Activated naive CD4-positive, alpha-beta T cell treated with anti-CD3 and anti-CD28 coated beads, Interleukin-2, amount 50 U/mL, for 16 hours (primary cell): ENCODE data around the gene MTCL1.

Experiments
- DNase-seq: peaks from one replicate; pipeline ENCODE4 v3.0.0-alpha.2; 2020

Gene MTCL1

GRCh38 chr18:8688216-8688800, 17.0 kb upstream of the MTCL1 start:
- DNase-seq = no peak

- no peak for DNase-seq
Measured at GRCh38 chr18:8688816-8689215, 16.5 kb upstream of the MTCL1 start.

- DNase-seq = no peak
Measured at GRCh38 chr18:8689517-8689916, 15.8 kb upstream of the MTCL1 start.

DNA sequence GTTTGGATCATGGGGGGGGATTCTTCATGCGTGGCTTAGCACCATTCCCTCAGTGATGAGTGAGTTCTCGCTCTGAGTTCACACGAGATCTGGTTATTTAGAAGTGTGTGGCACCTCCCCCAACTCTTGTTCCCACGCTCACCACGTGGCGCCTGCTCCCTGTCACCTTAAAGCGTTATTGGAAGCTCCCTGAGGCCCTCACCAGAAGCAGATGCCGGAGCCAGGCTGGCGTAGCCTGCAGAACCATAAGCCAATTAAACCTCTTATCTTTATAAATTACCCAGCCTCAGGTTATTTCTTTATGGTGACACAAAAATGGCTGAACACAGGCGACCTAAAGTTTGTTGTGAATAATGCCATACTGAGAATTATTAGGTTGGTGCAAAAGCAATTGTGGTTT, 10.5 kb upstream of the MTCL1 start:
- DNase-seq = no peak

DNA sequence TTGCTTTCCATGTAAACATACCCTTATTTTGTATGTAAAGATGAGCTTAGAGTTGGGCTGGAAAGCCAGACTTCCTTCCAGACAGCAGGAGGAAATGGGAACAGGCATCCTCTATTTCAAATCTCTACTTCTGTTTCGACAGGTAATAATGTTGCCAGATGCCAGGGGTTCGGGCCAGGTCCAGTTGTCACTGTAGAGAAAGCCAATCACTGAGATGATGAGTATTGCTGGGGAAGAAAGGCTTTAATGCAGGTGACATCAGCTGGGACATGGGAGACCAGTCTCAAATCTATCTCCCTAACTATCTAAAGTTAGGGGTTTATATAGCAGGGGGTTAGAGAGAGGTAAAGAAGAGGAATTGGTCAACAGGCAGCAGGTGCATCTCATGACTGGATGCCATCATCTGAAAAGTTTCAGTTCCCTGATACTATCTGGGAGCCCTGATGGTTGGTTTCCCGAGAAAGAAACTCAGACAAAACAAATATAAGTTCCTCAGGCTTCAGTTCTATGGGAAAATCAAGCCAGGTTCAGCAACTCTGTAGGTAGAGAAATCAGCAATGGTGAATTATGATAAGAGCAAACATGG, 9.3 kb upstream of the MTCL1 start:
- DNase-seq = no peak

GRCh38 chr18:8696749-8697211, 8.6 kb upstream of the MTCL1 start:
- DNase-seq = peak; percentile 71

DNA sequence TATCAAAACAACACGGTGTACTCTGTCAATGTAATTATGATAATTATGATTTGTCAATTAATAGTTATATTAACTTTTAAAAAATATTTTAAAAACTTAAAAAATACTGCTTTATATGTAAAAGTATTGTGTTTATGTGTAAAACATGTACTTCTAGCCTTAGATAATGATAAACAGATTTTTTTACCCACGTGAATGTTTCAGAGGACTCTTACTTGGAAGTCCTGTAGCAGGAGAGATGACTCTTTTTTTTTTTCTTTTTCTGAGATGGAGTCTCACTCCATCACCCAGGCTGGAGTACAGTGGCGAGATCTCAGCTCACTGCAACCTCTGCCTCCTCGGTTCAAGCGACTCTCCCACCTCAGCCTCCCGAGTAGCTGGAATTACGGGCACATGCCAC, 6.2 kb upstream of the MTCL1 start:
- DNase-seq = no peak

DNA sequence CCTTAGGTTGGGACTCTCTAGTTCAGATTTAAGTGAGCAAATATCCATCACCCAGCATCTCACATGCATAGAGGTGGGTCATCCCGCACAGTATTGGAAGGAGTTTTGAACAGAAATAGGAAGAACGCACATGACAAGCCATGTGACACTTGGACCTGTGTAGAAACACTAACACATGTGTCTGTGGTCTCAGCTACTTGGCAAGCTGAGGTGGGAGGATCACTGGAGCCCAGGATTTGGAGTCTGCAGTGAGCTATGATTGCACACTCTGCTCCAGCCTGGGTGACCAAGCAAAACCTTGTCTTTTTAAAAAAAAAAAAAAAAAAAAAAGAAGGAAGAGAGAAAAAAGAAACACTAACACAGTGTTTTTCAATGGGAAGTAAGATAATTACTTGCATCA, 5.4 kb upstream of the MTCL1 start:
- DNase-seq = no peak

DNA sequence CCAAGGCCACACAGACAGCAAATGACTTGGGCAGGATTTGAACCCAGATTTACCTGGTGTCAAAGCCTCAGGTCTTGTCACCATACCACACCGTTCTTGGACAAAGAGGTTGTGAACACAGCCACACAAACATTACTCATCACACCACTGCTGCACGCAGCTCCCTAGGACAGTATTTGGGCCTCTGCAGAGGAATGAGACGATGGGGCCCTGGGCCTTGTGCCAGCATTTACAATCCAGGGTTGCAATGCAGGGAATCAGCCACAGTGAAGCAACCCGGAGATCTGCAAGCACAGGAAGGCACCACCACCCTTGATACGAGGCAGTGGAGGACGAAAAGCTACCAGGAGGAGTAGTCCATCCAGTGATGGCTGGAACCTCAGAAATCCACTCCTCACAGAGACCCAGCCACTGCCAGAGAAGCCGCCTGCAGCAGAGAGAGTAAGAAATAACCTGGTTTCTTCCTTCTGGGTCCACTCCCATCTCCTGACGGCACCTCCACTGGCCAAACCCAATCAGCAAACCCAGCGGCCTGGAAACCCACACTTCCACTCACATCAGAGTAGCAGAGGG, 3.7 kb upstream of the MTCL1 start:
- no peak for DNase-seq

- DNase-seq = no peak
Measured at GRCh38 chr18:8702668-8703067, 2.7 kb upstream of the MTCL1 start.

- DNase-seq = no peak
Measured at GRCh38 chr18:8703092-8703709, 2.2 kb upstream of the MTCL1 start.

DNA sequence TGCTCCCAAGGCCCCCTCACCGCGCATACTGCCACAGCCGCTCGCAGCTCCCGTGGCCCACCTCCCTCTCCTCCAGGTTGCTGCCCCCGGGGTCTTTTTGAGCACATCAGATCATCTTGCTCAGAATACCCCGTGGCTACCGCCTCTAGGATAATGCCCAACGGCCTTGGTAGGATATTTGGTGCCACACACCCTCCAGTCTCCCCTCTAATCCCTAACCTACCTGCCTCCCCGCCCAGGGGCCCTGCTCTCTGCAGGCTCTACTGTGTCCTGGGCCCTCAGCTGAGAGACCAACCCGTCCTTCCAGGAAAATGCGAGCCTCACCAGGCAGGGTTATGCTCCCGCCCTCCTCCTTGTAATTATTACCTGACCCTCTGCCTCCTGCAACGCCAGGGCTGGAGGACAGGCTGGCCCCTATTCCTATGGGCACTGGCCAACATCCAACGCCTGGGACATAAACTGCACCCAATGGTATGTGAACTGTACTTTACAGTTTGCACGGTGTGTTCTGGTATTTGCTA, 1.5 kb upstream of the MTCL1 start:
- no peak for DNase-seq

DNA sequence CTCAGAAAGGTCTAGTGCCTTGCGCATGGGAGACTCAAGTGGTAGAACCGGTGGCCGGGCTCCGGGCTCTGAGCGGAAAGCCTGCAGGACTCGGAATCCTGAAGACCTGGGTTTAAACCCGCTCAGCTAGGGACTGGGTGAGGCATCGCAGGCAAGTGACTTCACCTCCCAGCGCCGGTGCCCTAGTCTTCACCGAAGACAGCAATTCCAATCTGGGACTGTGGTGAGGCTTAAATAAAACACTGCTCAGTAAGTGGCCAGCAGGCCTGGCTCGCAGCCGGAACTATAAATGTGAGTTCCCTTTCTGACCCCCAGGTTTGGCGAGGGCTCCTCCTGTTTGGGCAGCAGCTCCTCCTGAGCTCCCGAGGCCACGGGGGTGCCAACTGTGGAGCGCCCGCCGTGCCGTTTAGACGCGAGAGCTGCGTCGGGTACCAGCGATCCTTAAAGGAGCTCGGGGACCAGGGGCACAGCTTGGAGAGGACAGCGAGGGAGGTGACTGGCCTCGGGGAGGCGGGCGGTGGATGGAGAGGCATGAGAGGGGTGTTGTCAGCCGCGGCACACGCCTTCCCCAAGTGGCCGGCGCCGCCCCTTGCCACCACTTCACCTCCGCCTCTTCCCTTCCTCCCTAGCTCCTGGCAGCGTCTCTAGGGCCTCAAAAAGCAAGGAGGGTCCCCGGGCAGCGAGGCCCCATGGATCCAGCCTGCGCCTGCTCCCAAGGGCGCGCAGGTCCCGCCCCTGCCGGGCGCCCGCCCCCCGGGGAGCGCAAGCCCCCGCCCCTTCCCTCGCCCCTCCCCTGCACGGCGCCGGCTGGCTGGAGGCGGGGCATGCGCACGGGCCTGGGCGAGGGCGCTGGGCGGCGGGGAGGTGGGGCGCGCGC, 757 bp upstream of the MTCL1 start:
- peak; percentile 89 for DNase-seq

GRCh38 chr18:8705961-8706790, 820 bp downstream of the MTCL1 start:
- DNase-seq = peak; percentile 32

DNA sequence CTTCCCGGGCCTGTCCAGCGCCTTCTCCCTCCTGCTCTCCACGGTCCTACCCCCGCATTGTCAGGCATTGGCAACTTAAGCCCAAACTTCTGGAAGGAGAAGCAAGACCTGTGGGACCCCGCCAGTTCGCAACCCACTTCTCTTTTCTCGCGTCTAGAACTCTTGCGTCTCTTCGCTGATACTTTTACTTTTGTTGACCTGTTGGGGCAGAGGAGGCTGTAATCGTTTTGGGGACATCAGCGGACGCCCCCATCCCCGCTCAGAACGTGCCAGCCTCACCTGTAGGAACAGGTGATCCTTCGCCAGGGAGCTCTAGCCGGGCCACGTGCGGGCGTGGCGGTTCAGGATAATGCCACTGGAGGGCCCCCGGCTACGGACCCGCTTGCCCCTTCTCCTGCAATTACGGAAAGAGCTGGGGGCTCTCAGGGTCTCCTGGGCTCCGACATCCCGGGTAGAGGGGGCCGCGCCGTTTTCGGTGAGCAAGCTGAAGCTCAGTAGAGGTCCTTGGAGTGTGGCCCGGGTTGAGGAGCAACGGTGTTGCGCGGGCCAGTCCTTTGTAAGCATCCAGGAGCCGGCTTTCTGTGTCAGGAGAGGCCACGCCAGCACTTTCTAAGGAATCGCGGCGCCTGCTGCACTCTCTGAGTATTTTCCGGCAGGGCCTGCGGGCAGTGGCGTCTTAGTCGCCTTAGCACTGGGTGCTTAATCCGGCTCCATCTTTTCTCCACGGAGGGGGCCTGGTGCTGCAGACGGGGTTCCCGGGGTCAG, 1.6 kb downstream of the MTCL1 start:
- DNase-seq = peak; percentile 16

DNA sequence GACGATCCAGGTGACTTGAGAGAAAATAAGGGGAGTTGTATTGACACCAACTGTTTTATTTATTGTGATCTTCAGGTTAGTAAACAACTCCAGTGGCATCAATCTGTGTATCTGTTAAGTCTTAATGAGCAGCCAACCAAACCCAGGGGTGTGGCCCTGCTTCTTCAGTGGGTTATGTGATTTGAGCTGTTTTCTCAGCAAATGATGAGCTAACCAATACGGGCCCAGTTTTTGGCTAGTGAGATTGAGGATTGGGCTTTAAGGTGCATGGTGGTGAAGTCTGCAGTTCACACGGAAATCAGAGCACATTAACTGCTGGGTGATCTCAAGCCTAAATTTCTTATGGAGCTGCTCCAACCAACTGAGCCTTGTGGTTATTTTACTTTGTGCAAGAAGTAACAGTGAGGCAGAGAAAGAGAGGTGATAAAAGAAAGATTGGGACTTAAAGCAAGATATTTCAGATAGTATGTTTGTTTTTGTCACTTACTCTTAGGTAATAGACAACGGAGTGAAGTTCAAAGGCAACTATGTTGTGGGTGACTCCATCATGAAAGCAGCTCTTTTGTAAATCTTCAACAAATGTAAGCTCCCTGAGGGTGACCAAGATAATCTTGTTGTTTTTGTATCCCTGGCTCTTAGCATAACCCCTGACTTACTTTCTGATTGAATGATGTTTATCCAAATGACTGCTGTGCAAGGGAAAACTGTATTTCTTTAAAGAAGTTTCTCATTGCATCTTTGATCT, 2.4 kb downstream of the MTCL1 start:
- no peak for DNase-seq

- DNase-seq = no peak
Measured at GRCh38 chr18:8708670-8709069, 3.3 kb downstream of the MTCL1 start.

GRCh38 chr18:8709248-8710059, 4.1 kb downstream of the MTCL1 start:
- no peak for DNase-seq

DNA sequence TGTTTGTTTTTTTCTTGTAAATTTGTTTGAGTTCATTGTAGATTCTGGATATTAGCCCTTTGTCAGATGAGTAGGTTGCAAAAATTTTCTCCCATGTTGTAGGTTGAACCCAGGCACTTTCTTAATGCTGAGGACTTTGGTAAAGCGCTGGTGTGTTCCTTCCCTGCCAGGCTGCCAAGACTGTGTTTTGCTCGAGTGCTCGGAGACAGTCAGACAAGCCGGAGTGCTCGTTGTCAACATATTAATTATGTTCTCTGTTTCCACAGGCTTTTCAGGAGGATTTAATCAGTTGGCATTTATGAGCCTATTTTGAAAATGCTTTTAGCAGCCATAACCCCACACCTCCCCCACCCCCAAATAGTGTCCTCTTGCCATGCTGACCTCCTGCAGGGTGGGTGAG, 6.4 kb downstream of the MTCL1 start:
- no peak for DNase-seq

GRCh38 chr18:8713691-8714090, 8.3 kb downstream of the MTCL1 start:
- no peak for DNase-seq
